Measurements from ENCODE around the gene EPHA6.
"Not testable (repeated sequence)": the region's sequence is repeated elsewhere in the genome, so short reads cannot be mapped to it uniquely, and the experiment has no call there.

EPHA6 gene

DNA sequence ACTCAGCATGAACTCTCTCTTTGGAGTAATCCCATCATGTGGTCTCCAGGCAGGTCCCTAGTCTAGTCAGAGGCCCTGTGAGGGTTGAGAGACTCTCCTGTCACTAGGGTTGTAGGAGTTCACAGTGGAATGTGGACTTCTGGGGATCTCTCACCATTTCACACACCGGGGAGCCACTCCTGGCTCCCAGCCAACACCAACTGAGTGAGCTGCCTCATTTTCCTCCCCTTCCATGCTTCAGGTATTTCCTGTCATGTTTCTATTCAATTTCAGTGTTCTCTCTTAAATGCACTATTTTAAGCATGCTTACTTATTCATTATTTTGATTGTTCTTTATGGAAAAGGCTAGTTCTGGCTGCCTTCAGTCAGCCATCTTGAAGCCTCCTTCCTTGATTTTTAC, 482.6 kb downstream of the EPHA6 start:
- no peak for DNase-seq

GRCh38 chr3:97301114-97301513, 486.7 kb downstream of the EPHA6 start:
- DNase-seq = no peak

- DNase-seq = no peak
Measured at GRCh38 chr3:97306226-97306625, 491.8 kb downstream of the EPHA6 start.

- DNase-seq = no peak
Measured at GRCh38 chr3:97338375-97338774, 524.0 kb downstream of the EPHA6 start.

GRCh38 chr3:97340940-97341339, 526.5 kb downstream of the EPHA6 start:
- no peak for DNase-seq

GRCh38 chr3:97347780-97348179, 533.4 kb downstream of the EPHA6 start:
- no peak for DNase-seq

DNA sequence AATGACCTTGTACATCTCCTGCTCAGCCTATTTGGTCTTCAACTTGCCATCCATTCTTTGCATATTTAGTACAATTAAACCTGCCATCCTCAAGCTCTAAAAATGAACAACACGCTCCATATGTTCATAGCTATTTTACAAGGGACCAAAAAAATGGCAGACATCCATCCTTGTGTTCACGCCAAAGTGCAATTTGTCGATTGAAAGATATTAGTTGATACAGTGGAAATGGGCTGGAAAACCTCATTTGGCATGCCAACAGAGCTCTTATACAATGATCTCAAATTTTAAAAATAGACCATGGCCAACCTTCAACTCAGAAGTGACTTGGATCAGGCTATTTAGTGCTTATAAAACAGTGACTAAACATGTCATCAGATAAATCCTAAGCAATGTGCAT, 536.6 kb downstream of the EPHA6 start:
- DNase-seq = no peak

DNA sequence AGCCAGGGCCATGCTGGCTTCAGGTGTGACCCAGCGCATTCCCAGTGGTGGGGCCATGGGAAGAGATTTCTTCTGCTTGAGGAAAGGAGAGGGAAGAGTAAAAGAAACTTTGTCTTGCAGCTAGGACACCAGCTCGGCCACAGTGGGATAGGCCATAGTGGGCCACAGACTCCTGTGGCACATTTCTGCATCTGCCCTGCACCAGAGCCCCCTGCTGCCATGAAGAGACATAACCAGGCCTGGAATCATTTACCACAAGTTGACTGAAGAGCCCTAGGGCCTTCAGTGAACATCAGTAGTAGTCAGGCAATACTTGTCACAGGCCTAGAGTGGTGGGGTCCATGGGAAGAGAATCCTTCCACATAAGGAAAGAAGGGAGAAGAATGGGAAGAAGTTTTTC, 538.8 kb downstream of the EPHA6 start:
- DNase-seq = no peak

GRCh38 chr3:97359977-97360376, 545.6 kb downstream of the EPHA6 start:
- DNase-seq = no peak

- no peak for DNase-seq
Measured at GRCh38 chr3:97360804-97361203, 546.4 kb downstream of the EPHA6 start.

GRCh38 chr3:97384583-97384982, 570.2 kb downstream of the EPHA6 start:
- no peak for DNase-seq

DNA sequence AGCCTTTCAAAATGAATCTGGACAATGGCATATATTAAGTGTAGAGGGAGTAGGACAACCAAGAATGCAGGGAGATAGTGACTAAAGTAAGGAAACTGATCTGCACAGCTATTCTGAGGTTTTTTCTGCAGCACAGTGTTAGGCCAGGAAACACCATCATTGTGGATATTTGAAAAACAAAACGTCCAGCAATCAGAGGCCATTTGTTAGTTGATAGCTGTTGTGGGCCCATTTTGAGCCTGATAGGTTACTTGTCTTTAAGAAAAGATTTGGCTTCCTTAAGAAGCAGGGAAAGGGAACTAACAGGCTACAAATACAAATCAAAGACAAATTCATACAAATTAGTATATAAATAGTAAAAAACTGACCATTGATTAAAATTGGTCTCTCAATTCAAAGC, 574.4 kb downstream of the EPHA6 start:
- no peak for DNase-seq

GRCh38 chr3:97389936-97390335, 575.5 kb downstream of the EPHA6 start:
- no peak for DNase-seq

DNA sequence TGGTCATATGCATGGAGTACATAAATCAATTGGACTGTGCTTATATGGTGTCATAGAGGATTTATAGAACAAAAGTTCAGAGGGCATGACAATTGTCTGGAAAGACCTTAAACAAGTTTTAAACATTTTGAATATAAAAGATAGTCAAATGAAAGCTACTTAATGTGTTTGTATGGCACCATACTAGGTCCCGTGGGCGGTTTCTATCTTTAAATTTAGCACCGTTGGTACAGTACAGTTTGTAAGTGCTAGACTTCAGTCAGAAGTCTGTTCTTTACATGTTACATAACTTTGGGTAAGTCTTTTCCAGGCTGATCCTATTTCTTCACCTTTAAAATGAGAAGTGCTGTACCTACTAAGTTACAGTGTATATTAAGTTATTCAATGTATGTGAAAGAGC, 576.8 kb downstream of the EPHA6 start:
- DNase-seq = no peak

DNA sequence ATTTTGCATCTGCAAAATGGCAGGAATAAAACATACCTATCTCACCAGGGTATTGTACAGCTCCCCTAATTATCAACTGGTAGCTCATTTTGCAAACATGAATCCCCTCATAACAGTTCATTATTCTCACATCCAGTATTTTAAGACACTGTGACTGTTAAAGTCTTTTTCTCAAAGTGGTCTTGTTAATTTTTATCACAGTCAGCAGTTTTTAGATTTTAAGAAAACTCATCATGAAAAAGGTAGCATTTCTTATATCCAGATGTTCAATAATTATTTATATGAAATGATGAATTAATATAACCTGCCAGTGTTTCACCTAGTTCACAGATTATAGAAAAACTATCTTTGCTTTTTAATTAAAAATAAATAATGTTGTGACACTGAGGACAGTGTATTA, 595.2 kb downstream of the EPHA6 start:
- DNase-seq = no peak

- no peak for DNase-seq
Measured at GRCh38 chr3:97421565-97421964, 607.2 kb downstream of the EPHA6 start.

GRCh38 chr3:97425002-97425401, 610.6 kb downstream of the EPHA6 start:
- DNase-seq = no peak

DNA sequence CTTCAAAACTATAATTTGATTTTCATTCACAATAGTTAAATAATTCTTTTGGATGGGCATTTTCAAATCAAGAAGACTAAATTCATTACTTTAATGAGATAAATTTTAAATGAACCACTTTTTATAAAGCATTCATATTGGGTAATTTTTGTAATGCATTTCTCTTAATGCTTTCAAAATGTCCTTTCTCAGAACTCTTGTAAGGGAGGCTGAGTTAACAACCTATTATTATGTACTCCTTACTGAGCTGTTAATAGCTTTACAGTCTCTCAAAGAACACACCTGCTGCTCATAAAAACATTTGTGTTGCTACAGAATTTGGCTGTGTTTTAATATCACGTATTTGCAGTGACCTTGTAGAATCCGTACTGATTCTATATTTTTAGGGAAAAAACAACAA, 616.2 kb downstream of the EPHA6 start:
- DNase-seq = no peak

DNA sequence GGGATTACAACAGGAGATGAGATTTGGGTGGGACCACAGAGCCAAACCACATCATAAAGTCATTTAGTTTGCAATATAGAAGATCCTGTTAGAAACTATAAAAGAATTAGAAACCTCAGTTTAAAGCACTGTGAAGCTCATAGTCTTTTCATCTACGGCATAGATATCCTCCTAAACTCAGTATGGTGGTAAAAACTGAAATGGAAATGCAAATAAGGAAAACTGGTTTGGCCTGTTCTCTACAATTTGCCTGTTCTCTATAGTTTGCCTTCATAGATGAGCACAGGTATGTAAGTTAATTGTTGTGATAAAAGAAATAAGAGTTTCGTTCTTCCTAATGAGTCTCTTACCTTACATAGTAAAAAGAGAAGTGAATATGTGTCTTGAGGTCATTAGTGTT, 618.5 kb downstream of the EPHA6 start:
- no peak for DNase-seq

- DNase-seq = no peak
Measured at GRCh38 chr3:97438131-97438530, 623.7 kb downstream of the EPHA6 start.

DNA sequence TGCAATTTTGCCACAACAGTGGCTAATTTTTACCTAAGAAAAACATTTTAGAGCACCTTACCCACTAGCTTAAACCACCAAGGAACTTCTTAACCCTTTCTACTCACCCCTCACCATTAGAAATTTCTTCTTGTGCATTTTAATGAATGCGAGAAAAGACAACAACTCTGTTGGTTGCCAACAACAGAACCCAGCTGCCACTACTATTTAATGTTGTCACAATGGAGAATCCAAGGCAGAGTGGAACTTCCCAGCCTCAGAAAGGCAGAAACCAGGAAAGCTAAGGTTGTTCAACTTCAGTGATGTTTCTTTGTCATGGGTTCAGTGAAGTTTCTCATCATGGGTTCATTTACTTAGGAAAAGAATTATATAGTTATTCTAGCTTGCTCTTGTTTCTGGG, 625.0 kb downstream of the EPHA6 start:
- no peak for DNase-seq

GRCh38 chr3:97464035-97464434, 649.6 kb downstream of the EPHA6 start:
- DNase-seq = no peak

DNA sequence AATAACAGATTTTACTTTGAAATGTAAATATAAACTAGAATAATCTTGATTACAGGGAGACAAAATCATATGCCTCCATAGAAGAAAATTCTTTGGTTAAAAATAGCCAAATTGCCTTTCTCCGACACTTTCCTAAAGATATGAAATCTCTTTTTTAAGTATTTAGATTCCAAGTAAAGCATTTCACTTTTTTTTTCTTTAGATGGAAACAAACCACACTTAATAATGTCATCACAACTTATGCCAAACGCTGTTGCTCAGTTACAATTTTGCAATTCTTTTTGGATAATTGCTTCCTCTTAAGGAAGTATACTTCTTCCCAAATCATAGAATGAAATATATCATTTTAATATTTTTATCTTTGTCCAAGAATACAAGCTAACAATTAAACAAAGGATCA, 656.1 kb downstream of the EPHA6 start:
- no peak for DNase-seq

- DNase-seq = no peak
Measured at GRCh38 chr3:97479740-97480139, 665.3 kb downstream of the EPHA6 start.

DNA sequence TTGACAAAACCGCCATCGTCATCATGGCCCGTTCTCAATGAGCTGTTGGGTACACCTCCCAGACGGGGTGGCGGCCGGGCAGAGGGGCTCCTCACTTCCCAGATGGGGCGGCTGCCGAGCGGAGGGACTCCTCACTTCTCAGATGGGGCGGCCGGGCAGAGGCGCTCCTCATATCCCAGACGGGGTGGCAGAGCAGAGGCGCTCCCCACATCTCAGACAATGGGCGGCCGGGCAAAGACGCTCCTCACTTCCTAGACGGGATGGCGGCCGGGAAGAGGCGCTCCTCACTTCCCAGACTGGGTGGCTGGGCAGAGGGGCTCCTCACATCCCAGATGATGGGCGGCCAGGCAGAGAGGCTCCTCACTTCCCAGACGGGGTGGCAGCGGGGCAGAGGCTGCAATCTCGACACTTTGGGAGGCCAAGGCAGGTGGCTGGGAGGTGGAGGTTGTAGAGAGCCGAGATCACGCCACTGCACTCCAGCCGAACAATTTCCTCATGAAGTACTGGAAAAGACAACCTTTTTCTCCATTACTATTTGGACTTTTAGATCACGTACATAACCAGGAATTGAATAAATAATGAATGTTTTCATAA, 666.4 kb downstream of the EPHA6 start:
- not testable (repeated sequence) for DNase-seq

- DNase-seq = no peak
Measured at GRCh38 chr3:97481416-97481815, 667.0 kb downstream of the EPHA6 start.

Measured in fibroblast of skin of right quadriceps (primary cell).